Upper lobe of left lung (tissue), 6 donors: ENCODE data around the gene HOXA10. TPM values are rescaled to one million over a fixed set of nuclear protein-coding genes. Genes with fewer than 3 reads are reported as not detected.

Source experiments
- ATAC-seq, 2 donors: fragments of 200-7000 bp; cut with Tn5 transposase; one replicate each; pipeline ENCODE4 v1.9.1; 2022; ENCODE audit warnings: mild to moderate bottlenecking in 2 of 2, moderate library complexity in 2 of 2; ENCODE audit not compliant: low FRiP score in 2 of 2
- DNase-seq, 2 donors: peaks; one replicate each; pipeline ENCODE4 v3.0.0-alpha.2; 2019 to 2020
- H3K27ac ChIP-seq, 4 donors: fragments of 200-600 bp; sonication (generic); one replicate each; pipeline ENCODE4 v1.5.1; 2016 to 2019
- H3K27me3 ChIP-seq, 4 donors: fragments of 200-600 bp; sonication (generic); one replicate each; pipeline ENCODE4 v1.5.1; 2017 to 2019
- H3K36me3 ChIP-seq, 4 donors: fragments of 200-600 bp; sonication (generic); one replicate each; pipeline ENCODE4 v1.5.1; 2016 to 2019
- H3K4me1 ChIP-seq, 4 donors: fragments of 200-600 bp; sonication (generic); one replicate each; pipeline ENCODE4 v1.5.1; 2018 to 2019
- H3K4me3 ChIP-seq, 4 donors: fragments of 200-600 bp; sonication (generic); one replicate each; pipeline ENCODE4 v1.5.1; 2017 to 2019; ENCODE audit warnings: mild to moderate bottlenecking in 2 of 4, moderate library complexity in 1 of 4
- H3K9me3 ChIP-seq, 4 donors: fragments of 200-600 bp; sonication (generic); one replicate each; pipeline ENCODE4 v1.5.1; 2018 to 2019
- CTCF ChIP-seq, 6 experiments: fragments of 450-650 bp in 4 of 6; fragments of 200-600 bp in 2 of 6; sonication (generic) in 2 of 6; IDR thresholded peaks; one replicate each; pipeline ENCODE4 v1.5.1; 2016 to 2019; ENCODE audit warnings: antibody characterized with exemption in 6 of 6
- EP300 ChIP-seq, 4 donors: sonication (generic); formaldehyde crosslinking; IDR thresholded peaks; one replicate each; pipeline ENCODE4 v1.5.1; 2017; ENCODE audit warnings: antibody characterized with exemption in 4 of 4, control low read depth in 2 of 4
- POLR2A ChIP-seq, 4 donors: fragments of 450-650 bp; IDR thresholded peaks; one replicate each; pipeline ENCODE4 v1.5.1; 2016 to 2017; ENCODE audit warnings: antibody characterized with exemption in 4 of 4, mild to moderate bottlenecking in 2 of 4
- POLR2AphosphoS5 ChIP-seq, 2 donors: sonication (generic); formaldehyde crosslinking; IDR thresholded peaks; one replicate each; pipeline ENCODE4 v1.5.1; 2017; ENCODE audit warnings: antibody characterized with exemption in 2 of 2
- WGBS, 2 donors: methylation state at CpG; one replicate each; pipeline ENCODE4 v1.1.5; 2017 to 2018; 5-methylcytosine and 5-hydroxymethylcytosine counted together
- total RNA-seq, 6 donors: library from RNA; depleted of rRNA in 4 of 6; stranded (reverse); fragments of >200 nt in 4 of 6; gene quantifications; one replicate each; pipeline versions ENCODE4 v1.1.0 to v1.2.1, GENCODE V29; 2016 to 2021
- donor health status: DM: no; HTN: no; CAD: no; lungs with moderate emphysema.
- donor health status: DM: no; HTN: yes; CAD: no; lungs with severe emphysema.

Gene HOXA10
- total RNA-seq, 6 donors from 2014 or later = 0.15 to 0.24 TPM; not detected in 4

- TF ChIP-seq POLR2A (IDR thresholded peaks at IDR 0.05) = peak in 1 of 4 donors; percentile 9
- no peak for TF ChIP-seq EP300 (IDR thresholded peaks at IDR 0.05)
- no peak for TF ChIP-seq CTCF (IDR thresholded peaks at IDR 0.05)
- peak in 1 of 2 donors; percentile 10 for TF ChIP-seq POLR2AphosphoS5 (IDR thresholded peaks at IDR 0.05)
- ATAC-seq (peak; percentile 48 to 91), DNase-seq (peak in 1 of 2 donors; percentile 89)
- 42 to 56% methylated on average over 38 to 43 of the region's 43 CpGs for WGBS, 2 donors
- H3K9me3 ChIP-seq = no peaks in the 10 kb centered on the region
- peaks cover 19 to 37% (median 20%) of the 10 kb centered on the region in 4 donors for H3K4me1 ChIP-seq
- peak overlapping the region in 3 of 4 donors; percentile 18 to 41 (median 41) for H3K4me3 ChIP-seq
- no peaks in the 10 kb centered on the region for H3K36me3 ChIP-seq
- no peaks in the 10 kb centered on the region for H3K27me3 ChIP-seq
- H3K27ac ChIP-seq = peak overlapping the region; percentile 84 to 97 (median 90)
Observed at GRCh38 chr7:27124096-27124901, 49.8 kb downstream of the HOXA10 start.

GRCh38 chr7:27123477-27124053, 50.6 kb downstream of the HOXA10 start:
- WGBS, 2 donors = 44 to 48% methylated on average over 11 to 26 of the region's 26 CpGs
- H3K27me3 ChIP-seq = no peaks in the 10 kb centered on the region

GRCh38 chr7:27123007-27123476, 51.1 kb downstream of the HOXA10 start:
- DNase-seq (no peak), ATAC-seq (no peak)
- peaks cover 11 to 46% (median 22%) of the 10 kb centered on the region in 4 donors for H3K4me1 ChIP-seq
- TF ChIP-seq CTCF (IDR thresholded peaks at IDR 0.05) (no peak), POLR2AphosphoS5 (IDR thresholded peaks at IDR 0.05) (no peak), EP300 (IDR thresholded peaks at IDR 0.05) (no peak), POLR2A (IDR thresholded peaks at IDR 0.05) (no peak)
- 30 to 39% methylated on average over 13 to 14 of the region's 14 CpGs for WGBS, 2 donors
- H3K4me3 ChIP-seq = peak overlapping the region in 3 of 4 donors; percentile 18 to 41 (median 41)
- no peaks in the 10 kb centered on the region for H3K36me3 ChIP-seq
- no peaks in the 10 kb centered on the region for H3K9me3 ChIP-seq
- H3K27me3 ChIP-seq = peaks cover 0 to 2% (median 0%) of the 10 kb centered on the region in 4 donors
- peak overlapping the region; percentile 84 to 97 (median 90) for H3K27ac ChIP-seq

More at GRCh38 chr7:27123477-27124053, 50.6 kb downstream of the HOXA10 start:
- Histone ChIP-seq H3K36me3 (no peaks in the 10 kb centered on the region), H3K9me3 (no peaks in the 10 kb centered on the region), H3K27ac (peak overlapping the region; percentile 84 to 97 (median 90)), H3K4me3 (peak overlapping the region in 3 of 4 donors; percentile 18 to 41 (median 41)), H3K4me1 (peaks cover 16 to 42% (median 22%) of the 10 kb centered on the region in 4 donors)
- DNase-seq (peak in 1 of 2 donors; percentile 36), ATAC-seq (no peak)
- TF ChIP-seq POLR2A (IDR thresholded peaks at IDR 0.05) (no peak), EP300 (IDR thresholded peaks at IDR 0.05) (no peak), POLR2AphosphoS5 (IDR thresholded peaks at IDR 0.05) (no peak), CTCF (IDR thresholded peaks at IDR 0.05) (no peak)

- TF ChIP-seq POLR2AphosphoS5 (IDR thresholded peaks at IDR 0.05) = no peak
- no peak for TF ChIP-seq EP300 (IDR thresholded peaks at IDR 0.05)
- TF ChIP-seq POLR2A (IDR thresholded peaks at IDR 0.05) = no peak
- TF ChIP-seq CTCF (IDR thresholded peaks at IDR 0.05) = no peak
- H3K4me3 ChIP-seq = peak overlapping the region in 3 of 4 donors; percentile 18 to 41 (median 41)
- 40 to 47% methylated on average over 36 to 42 of the region's 42 CpGs for WGBS, 2 donors
- peaks cover 0 to 2% (median 0%) of the 10 kb centered on the region in 4 donors for H3K27me3 ChIP-seq
- no peaks in the 10 kb centered on the region for H3K36me3 ChIP-seq
- H3K9me3 ChIP-seq = no peaks in the 10 kb centered on the region
- H3K4me1 ChIP-seq = peaks cover 11 to 42% (median 22%) of the 10 kb centered on the region in 4 donors
- H3K27ac ChIP-seq = peak overlapping the region; percentile 84 to 97 (median 90)
- DNase-seq (peak in 1 of 2 donors; percentile 83), ATAC-seq (no peak)
Observed at GRCh38 chr7:27122077-27122910, 51.8 kb downstream of the HOXA10 start.
